K562 (cell line): ENCODE results near the gene ST6GALNAC1. TPM values are rescaled to one million over a fixed set of nuclear protein-coding genes. Genes with fewer than 3 reads are reported as not detected.

Experiments used
- ATAC-seq: fragments of 200-7000 bp; cut with Tn5 transposase; 3 replicates; pipeline ENCODE4 v1.9.1; 2020; ENCODE audit warnings: moderate library complexity
- BruUV-seq: library from RNA; stranded (reverse); fragments of 400-500 nt; replicated peaks from 2 replicates; lab custom pipeline; 2021; lab: Mats Ljungman, UMichigan
- CTCF ChIA-PET: fragments of 300-600 bp; formaldehyde crosslinking; extraction: SDS; loops from one replicate; lab custom pipeline; 2021; ENCODE audit warnings: low intra/inter-chr PET ratio; lab: Yijun Ruan, JAX
- POLR2A ChIA-PET: fragments of 300-600, 350-650 bp; sonication (Branson Sonifier 250); formaldehyde crosslinking; extraction: SDS; loops from one replicate; lab custom pipeline; 2021; ENCODE audit warnings: antibody characterized with exemption, inconsistent platforms; lab: Yijun Ruan, JAX
- DNase-seq, 4 experiments: peaks; one replicate each; pipeline versions ENCODE4 v3.0.0 to v3.0.0-alpha.2; 2011 to 2018; ENCODE audit warnings: low spot score in 3 of 4, mixed read lengths in 3 of 4; ENCODE audit errors: extremely low read depth in 1 of 4
- FAIRE-seq: peaks from 2 replicates; lab custom pipeline; 2011; peaks lifted over from hg19 to GRCh38; lab: Jason Lieb, UNC
- H2AFZ ChIP-seq: 2 replicates; pipeline ENCODE4 v1.6.0; 2011; ENCODE audit warnings: low read depth, low read length, control low read depth, inconsistent platforms
- H3K27ac ChIP-seq: fragments of 200-600 bp; 3 replicates; pipeline ENCODE4 v1.8.0; 2011; ENCODE audit warnings: low read depth, mild to moderate bottlenecking, control low read depth, inconsistent platforms, low read length, moderate library complexity, mixed read lengths; ENCODE audit errors: extremely low read depth
- H3K27me3 ChIP-seq, 2 experiments: fragments of 300-600 bp in 1 of 2; 2 replicates in 1 of 2; 3 replicates in 1 of 2; pipeline versions ENCODE4 v1.6.0 to v1.8.0; 2011; ENCODE audit warnings: inconsistent platforms in 2 of 2, low read length in 2 of 2, mild to moderate bottlenecking in 1 of 2, mixed read lengths in 1 of 2, moderate library complexity in 1 of 2; ENCODE audit not compliant: control insufficient read depth in 2 of 2, insufficient read depth in 2 of 2
- H3K36me3 ChIP-seq: fragments of 300-600 bp; 3 replicates; pipeline ENCODE4 v1.8.0; 2011; ENCODE audit warnings: mild to moderate bottlenecking, low read length, inconsistent platforms; ENCODE audit not compliant: control insufficient read depth, insufficient read depth
- H3K4me1 ChIP-seq, 2 experiments: fragments of 200-600 bp in 1 of 2; replicated peaks in 1 of 2; 2 replicates in 1 of 2; 3 replicates in 1 of 2; pipeline versions ENCODE4 v1.5.1 to v1.8.0; 2011; ENCODE audit warnings: inconsistent platforms in 2 of 2, low read length in 2 of 2, mild to moderate bottlenecking in 1 of 2, mixed read lengths in 1 of 2, moderate library complexity in 1 of 2; ENCODE audit not compliant: control insufficient read depth in 2 of 2, insufficient read depth in 2 of 2
- H3K4me2 ChIP-seq: 2 replicates; pipeline ENCODE4 v1.6.1; 2011; ENCODE audit warnings: low read length, control low read depth, inconsistent platforms, mixed read lengths; ENCODE audit not compliant: insufficient read depth
- H3K4me3 ChIP-seq: fragments of 200-600 bp; sonication (generic), shearing (Covaris generic); 2 replicates; pipeline ENCODE4 v1.5.1; 2016; ENCODE audit warnings: control low read depth, inconsistent platforms
- H3K79me2 ChIP-seq: fragments of 200-600 bp; 3 replicates; pipeline ENCODE4 v1.8.0; 2011; ENCODE audit warnings: low read length, inconsistent platforms; ENCODE audit not compliant: control insufficient read depth, insufficient read depth
- H3K9ac ChIP-seq, 2 experiments: 2 replicates each; pipeline versions ENCODE4 v1.6.0 to v1.6.1; 2011; ENCODE audit warnings: low read depth in 2 of 2, low read length in 2 of 2, control low read depth in 1 of 2, inconsistent platforms in 1 of 2, mild to moderate bottlenecking in 1 of 2, mixed read lengths in 1 of 2; ENCODE audit not compliant: insufficient read depth in 1 of 2
- H3K9me1 ChIP-seq: one replicate; pipeline ENCODE4 v1.6.0; 2011; ENCODE audit warnings: inconsistent platforms, mild to moderate bottlenecking, low read length, moderate library complexity; ENCODE audit not compliant: control insufficient read depth, insufficient read depth
- H3K9me3 ChIP-seq: replicated peaks from 2 replicates; pipeline ENCODE4 v1.5.1; 2011; ENCODE audit warnings: low read depth, low read length, inconsistent platforms; ENCODE audit not compliant: control insufficient read depth, insufficient read depth
- H4K20me1 ChIP-seq: replicated peaks from 2 replicates; pipeline ENCODE4 v1.6.1; 2011; ENCODE audit warnings: low read length, inconsistent platforms, mixed read lengths; ENCODE audit not compliant: control insufficient read depth, insufficient read depth
- CHCHD3 ChIP-seq: fragments of 250-450 bp; sonication (Bioruptor Pico); IDR thresholded peaks from 2 replicates; pipeline ENCODE4 v2.1.2; 2022; ENCODE audit warnings: mild to moderate bottlenecking
- COPS2 ChIP-seq: fragments of 450-650 bp; conservative IDR thresholded peaks from 2 replicates; pipeline ENCODE4 v1.6.1; 2016; ENCODE audit warnings: mild to moderate bottlenecking, moderate library complexity
- ETS2 ChIP-seq: IDR thresholded peaks from 2 replicates; pipeline ENCODE4 v1.6.1; 2016; ENCODE audit warnings: borderline replicate concordance, missing genetic modification characterization, mild to moderate bottlenecking, moderate library complexity, missing compliant biosample characterization; ENCODE audit not compliant: poor library complexity, severe bottlenecking
- KLF10 ChIP-seq: fragments of 250-450 bp; sonication (Bioruptor Pico); IDR thresholded peaks from 2 replicates; pipeline ENCODE4 v1.6.1; 2021; ENCODE audit warnings: matching md5 sums
- MECOM ChIP-seq: fragments of 250-450 bp; sonication (Bioruptor Pico); IDR thresholded peaks from 2 replicates; pipeline ENCODE4 v1.8.0; 2022; ENCODE audit warnings: inconsistent platforms
- NEUROD1 ChIP-seq: fragments of 150-350 bp; IDR thresholded peaks from 2 replicates; pipeline ENCODE4 v1.6.1; 2014; ENCODE audit warnings: borderline replicate concordance, low read length, low read depth; ENCODE audit not compliant: partially characterized antibody
- PHB ChIP-seq: fragments of 250-450 bp; sonication (Bioruptor Pico); IDR thresholded peaks from 2 replicates; pipeline ENCODE4 v1.5.0; 2021
- PHF21A ChIP-seq: fragments of 450-650 bp; IDR thresholded peaks from 2 replicates; pipeline ENCODE4 v1.6.1; 2017; ENCODE audit warnings: low read depth, borderline replicate concordance
- ZBTB2 ChIP-seq: fragments of 450-650 bp; IDR thresholded peaks from 2 replicates; pipeline ENCODE4 v1.6.1; 2016; ENCODE audit warnings: antibody characterized with exemption
- ZC3H11A ChIP-seq: IDR thresholded peaks from 2 replicates; pipeline ENCODE4 v1.6.1; 2012; ENCODE audit warnings: low read depth, low read length, improper control_type of control experiment
- ZC3H8 ChIP-seq: fragments of 450-650 bp; IDR thresholded peaks from 2 replicates; pipeline ENCODE4 v1.6.1; 2017
- ZNF146 ChIP-seq: IDR thresholded peaks from one replicate; pipeline ENCODE4 v1.6.1; 2018; ENCODE audit warnings: missing compliant biosample characterization; ENCODE audit not compliant: unreplicated experiment
- ZNF583 ChIP-seq: fragments of 250-450 bp; sonication (Bioruptor Pico); IDR thresholded peaks from 2 replicates; pipeline ENCODE4 v1.4.0; 2020
- ZNF589 ChIP-seq: fragments of 200-800 bp; sonication (Bioruptor generic); IDR thresholded peaks from 2 replicates; pipeline ENCODE4 v1.6.1; 2016; ENCODE audit warnings: low read depth, missing genetic modification characterization, missing compliant biosample characterization
- ZZZ3 ChIP-seq: fragments of 450-650 bp; IDR thresholded peaks from 2 replicates; pipeline ENCODE4 v1.6.1; 2016; ENCODE audit warnings: antibody characterized with exemption, mild to moderate bottlenecking, moderate library complexity
- WGBS: fragments of 100-300 bp; shearing (Covaris generic); methylation state at CpG from one replicate; pipeline ENCODE4 v1.1.6; 2016; ENCODE audit warnings: low coverage, mixed read lengths; ENCODE audit not compliant: insufficient coverage; ENCODE audit errors: missing lambda C conversion rate; 5-methylcytosine and 5-hydroxymethylcytosine counted together
- in situ Hi-C: fragments of 300-500 bp; cut with MboI; formaldehyde crosslinking; loops from 4 replicates; pipeline ENCODE4 v1.15.0; 2018; ENCODE audit warnings: inconsistent platforms, mixed read lengths
- intact Hi-C: fragments of 100-400 bp; cut with micrococcal nuclease; formaldehyde crosslinking; loops from 2 replicates; pipeline ENCODE4 v1.14.2; 2022
- polyA plus RNA-seq, 8 experiments: library from polyadenylated mRNA; depleted of rRNA in 4 of 8; stranded (reverse) in 5 of 8; unstranded in 3 of 8; fragments of >200 nt; fragmentation: Nextera tagmentation in 2 of 8; fragmentation: Illumina TruSeq in 1 of 8; extraction: Ambion mirVana in 2 of 8; extraction: Trizol in 1 of 8; gene quantifications; 2 replicates each; pipeline versions ENCODE4 v1.2.1 to v1.2.3, GENCODE V29; 2011 to 2014; ENCODE audit warnings: inconsistent platforms in 1 of 8, missing spikeins in 1 of 8
- total RNA-seq, 7 experiments: library from RNA; depleted of rRNA in 6 of 7; stranded (reverse); fragments of >200 nt in 6 of 7; fragmentation: Illumina TruSeq in 2 of 7; extraction: Trizol in 2 of 7; gene quantifications; 2 replicates each; pipeline versions ENCODE4 v1.2.1 to v1.2.3, GENCODE V29; 2011 to 2021; ENCODE audit warnings: low replicate concordance in 1 of 7

Gene ST6GALNAC1
- total and polyA plus RNA-seq, 9 of the 15 experiments (the other 6 are each of a cell fraction or from before 2014, with no cell fraction given) = 20.6 to 68.4 (median 50.5) TPM

GRCh38 chr17:76678330-76678729 is 34.8 kb upstream of the ST6GALNAC1 start:
- H3K79me2 ChIP-seq = no peaks in the 10 kb centered on the region
- H3K36me3 ChIP-seq = no peaks in the 10 kb centered on the region
- TF ChIP-seq ZNF589 (CRISPR knock-in tag) (no peak), ZC3H8 (no peak), ZNF146 (CRISPR knock-in tag) (no peak), PHB (CRISPR knock-in tag) (no peak), ETS2 (tag) (no peak), KLF10 (no peak)
- TF ChIP-seq, all 486 proteins: peak for 0
- Histone ChIP-seq H3K4me3 (no peak overlapping the region), H3K27me3 (no peaks in the 10 kb centered on the region), H3K27ac (no peak overlapping the region), H3K4me1 (peaks cover 19 to 33% of the 10 kb centered on the region in 2 experiments), H3K9me3 (no peaks in the 10 kb centered on the region), H3K4me2 (no peak overlapping the region), H3K9me1 (no peaks in the 10 kb centered on the region), H2AFZ (no peak overlapping the region), H3K9ac (peak overlapping the region in 1 of 2 experiments; percentile 32; a peak in 1 of 4 replicates), H4K20me1 (no peaks in the 10 kb centered on the region; the same call in none of the 2 replicates)
- WGBS = 49% methylated on average over 12 of the region's 12 CpGs
- DNase-seq (peak in 1 of 4 experiments; percentile 3), ATAC-seq (no peak), FAIRE-seq (no peak)
- intact Hi-C loops (no loop called here), in situ Hi-C loops (no loop called here)
- no TSS peak for BruUV-seq
- POLR2A ChIA-PET = no interaction called here
- CTCF ChIA-PET = no interaction called here

- H4K20me1 ChIP-seq = no peaks in the 10 kb centered on the region
- no peaks in the 10 kb centered on the region for H3K36me3 ChIP-seq
- peaks cover 24 to 28% of the 10 kb centered on the region in 2 experiments for H3K4me1 ChIP-seq
- DNase-seq (no peak), ATAC-seq (no peak), FAIRE-seq (no peak)
- no peak overlapping the region for H3K9ac ChIP-seq
- no peaks in the 10 kb centered on the region for H3K9me1 ChIP-seq
- no TSS peak for BruUV-seq
- no peaks in the 10 kb centered on the region for H3K9me3 ChIP-seq
- H3K79me2 ChIP-seq = peaks cover 1% of the 10 kb centered on the region; the same call in 1 of the 3 replicates
- no peaks in the 10 kb centered on the region for H3K27me3 ChIP-seq
- no peak overlapping the region for H3K27ac ChIP-seq
- H2AFZ ChIP-seq = no peak overlapping the region
- CTCF ChIA-PET = no interaction called here
- in situ Hi-C loops (no loop called here), intact Hi-C loops (no loop called here)
- 76% methylated on average over 15 of the region's 16 CpGs for WGBS
- POLR2A ChIA-PET = interaction anchor here (0.5 to 0.6 kb wide), 2 partner anchors 12 to 214 kb away, joined by 3 to 5 read pairs; no protein-coding TSS in a partner anchor
- H3K4me3 ChIP-seq = no peak overlapping the region
- H3K4me2 ChIP-seq = no peak overlapping the region
- TF ChIP-seq ZBTB2 (no peak), ZZZ3 (no peak), MECOM (CRISPR knock-in tag) (no peak), CHCHD3 (no peak), PHF21A (no peak), ZNF583 (CRISPR knock-in tag) (no peak), COPS2 (no peak), ZC3H11A (no peak), NEUROD1 (no peak)
These were observed 33.8 kb upstream of the ST6GALNAC1 start for GRCh38 chr17:76677406-76677805.
